H9 (cell line): Measurements from ENCODE around the gene THSD7A. TPM values are rescaled to one million over a fixed set of nuclear protein-coding genes. Genes with fewer than 3 reads are reported as not detected.

Experiments
- DNase-seq: peaks from one replicate; pipeline ENCODE4 v3.0.0-alpha.2; 2017
- H2AFZ ChIP-seq: one replicate; pipeline ENCODE4 v1.6.1; 2013; ENCODE audit warnings: mild to moderate bottlenecking, low read length, control low read depth, moderate library complexity
- H2AK5ac ChIP-seq: 2 replicates; pipeline ENCODE4 v1.6.1; 2013; ENCODE audit warnings: low read length, control low read depth, mixed read lengths; ENCODE audit not compliant: insufficient read length
- H2BK120ac ChIP-seq: one replicate; pipeline ENCODE4 v1.6.1; 2013; ENCODE audit warnings: low read depth, mild to moderate bottlenecking, low read length, control low read depth, inconsistent platforms; ENCODE audit not compliant: poor library complexity, severe bottlenecking
- H2BK12ac ChIP-seq: 2 replicates; pipeline ENCODE4 v1.6.1; 2013; ENCODE audit warnings: low read length, control low read depth, mixed read lengths, low read depth; ENCODE audit not compliant: insufficient read length
- H2BK15ac ChIP-seq: 2 replicates; pipeline ENCODE4 v1.6.1; 2013; ENCODE audit warnings: low read depth, low read length, control low read depth
- H2BK20ac ChIP-seq: one replicate; pipeline ENCODE4 v1.6.1; 2013; ENCODE audit warnings: low read depth, mild to moderate bottlenecking, low read length, control low read depth, inconsistent platforms; ENCODE audit not compliant: poor library complexity, severe bottlenecking
- H2BK5ac ChIP-seq: 2 replicates; pipeline ENCODE4 v1.6.1; 2013; ENCODE audit warnings: low read length, control low read depth, mixed read lengths; ENCODE audit not compliant: insufficient read length
- H3K14ac ChIP-seq: 2 replicates; pipeline ENCODE4 v1.6.1; 2013; ENCODE audit warnings: low read length, control low read depth; ENCODE audit not compliant: insufficient read depth
- H3K18ac ChIP-seq: 2 replicates; pipeline ENCODE4 v1.6.1; 2013; ENCODE audit warnings: low read depth, mild to moderate bottlenecking, mixed read lengths, low read length, control low read depth; ENCODE audit not compliant: insufficient read length
- H3K23ac ChIP-seq: 2 replicates; pipeline ENCODE4 v1.6.1; 2013; ENCODE audit warnings: low read length, control low read depth, mixed read lengths, low read depth; ENCODE audit not compliant: insufficient read length
- H3K23me2 ChIP-seq: 2 replicates; pipeline ENCODE4 v1.6.1; 2013; ENCODE audit warnings: low read depth, mild to moderate bottlenecking, mixed read lengths, low read length, control low read depth; ENCODE audit not compliant: insufficient read length, poor library complexity, severe bottlenecking
- H3K27ac ChIP-seq: 2 replicates; pipeline ENCODE4 v1.5.1; 2013; ENCODE audit warnings: low read length, control low read depth, mixed read lengths, low read depth; ENCODE audit not compliant: insufficient read length
- H3K27me3 ChIP-seq: 2 replicates; pipeline ENCODE4 v1.6.1; 2013; ENCODE audit warnings: low read length, control low read depth, inconsistent platforms; ENCODE audit not compliant: insufficient read depth
- H3K4ac ChIP-seq: 2 replicates; pipeline ENCODE4 v1.6.1; 2013; ENCODE audit warnings: low read depth, mild to moderate bottlenecking, control low read depth, inconsistent platforms, low read length, moderate library complexity
- H3K4me1 ChIP-seq: 2 replicates; pipeline ENCODE4 v1.6.1; 2013; ENCODE audit warnings: low read length, control low read depth, inconsistent platforms; ENCODE audit not compliant: insufficient read depth
- H3K4me2 ChIP-seq: 2 replicates; pipeline ENCODE4 v1.6.1; 2013; ENCODE audit warnings: low read length, control low read depth, mixed read lengths; ENCODE audit not compliant: insufficient read length, insufficient read depth
- H3K56ac ChIP-seq: 2 replicates; pipeline ENCODE4 v1.6.1; 2013; ENCODE audit warnings: low read depth, mild to moderate bottlenecking, mixed read lengths, low read length, control low read depth; ENCODE audit not compliant: insufficient read length
- H3K79me1 ChIP-seq: 2 replicates; pipeline ENCODE4 v1.6.1; 2013; ENCODE audit warnings: low read depth, mild to moderate bottlenecking, moderate library complexity, low read length, control low read depth, inconsistent platforms; ENCODE audit not compliant: insufficient read depth, poor library complexity, severe bottlenecking
- H3K79me2 ChIP-seq: 2 replicates; pipeline ENCODE4 v1.6.1; 2013; ENCODE audit warnings: low read length, control low read depth, inconsistent platforms; ENCODE audit not compliant: insufficient read depth
- H3K9ac ChIP-seq: 2 replicates; pipeline ENCODE4 v1.6.1; 2013; ENCODE audit warnings: low read length, control low read depth, mixed read lengths; ENCODE audit not compliant: insufficient read length; ENCODE audit errors: extremely low read depth
- H3K9me3 ChIP-seq: one replicate; pipeline ENCODE4 v1.6.1; 2013; ENCODE audit warnings: low read depth, low read length, inconsistent platforms; ENCODE audit not compliant: control insufficient read depth
- H3T11ph ChIP-seq: one replicate; pipeline ENCODE4 v1.6.1; 2013; ENCODE audit warnings: mild to moderate bottlenecking, low read length, control low read depth, inconsistent platforms
- H4K20me1 ChIP-seq: one replicate; pipeline ENCODE4 v1.6.1; 2013; ENCODE audit not compliant: control insufficient read depth, insufficient read length, insufficient read depth
- H4K5ac ChIP-seq: 2 replicates; pipeline ENCODE4 v1.6.1; 2013; ENCODE audit warnings: low read depth, mild to moderate bottlenecking, mixed read lengths, low read length, control low read depth; ENCODE audit not compliant: insufficient read length
- H4K8ac ChIP-seq: replicated peaks from 2 replicates; pipeline ENCODE4 v1.6.1; 2013; ENCODE audit warnings: low read length, control low read depth, mixed read lengths, low read depth; ENCODE audit not compliant: insufficient read length
- H4K91ac ChIP-seq: 2 replicates; pipeline ENCODE4 v1.6.1; 2013; ENCODE audit warnings: low read depth, mild to moderate bottlenecking, moderate library complexity, mixed read lengths, low read length, control low read depth; ENCODE audit not compliant: insufficient read length
- H3K27ac Mint-ChIP-seq, 3 experiments: 2 replicates in 2 of 3; 3 replicates in 1 of 3; pipeline ENCODE4 v1.8.0; 2020 to 2021; ENCODE audit warnings: mixed read lengths in 3 of 3, mild to moderate bottlenecking in 1 of 3, moderate library complexity in 1 of 3
- H3K27me3 Mint-ChIP-seq: 2 replicates; pipeline ENCODE4 v1.8.0; 2021; ENCODE audit warnings: low read depth, mild to moderate bottlenecking, moderate library complexity, mixed read lengths
- H3K36me3 Mint-ChIP-seq, 3 experiments: 2 replicates in 2 of 3; 3 replicates in 1 of 3; pipeline ENCODE4 v1.8.0; 2020 to 2021; ENCODE audit warnings: low read depth in 3 of 3, mixed read lengths in 3 of 3; ENCODE audit not compliant: insufficient read depth in 1 of 3
- H3K4me1 Mint-ChIP-seq, 2 experiments: 2 replicates each; pipeline ENCODE4 v1.8.0; 2020; ENCODE audit warnings: mixed read lengths in 2 of 2
- H3K4me3 Mint-ChIP-seq, 2 experiments: 2 replicates in 1 of 2; 3 replicates in 1 of 2; pipeline ENCODE4 v1.8.0; 2020 to 2021; ENCODE audit warnings: mild to moderate bottlenecking in 2 of 2, mixed read lengths in 2 of 2, moderate library complexity in 1 of 2
- H3K9me3 Mint-ChIP-seq, 2 experiments: 2 replicates in 1 of 2; 3 replicates in 1 of 2; pipeline ENCODE4 v1.8.0; 2020; ENCODE audit warnings: mild to moderate bottlenecking in 2 of 2, mixed read lengths in 2 of 2, moderate library complexity in 1 of 2
- CTCF ChIP-seq: fragments of 200-600 bp; sonication (generic); conservative IDR thresholded peaks from 3 replicates; pipeline ENCODE4 v1.8.0; 2021; ENCODE audit warnings: antibody characterized with exemption, mild to moderate bottlenecking
- WGBS: extraction: QIAGEN DNeasy Blood & Tissue Kit; methylation state at CpG from one replicate; pipeline ENCODE4 v1.1.7; 2013; ENCODE audit warnings: missing lambda C conversion rate, low lambda C conversion rate, mixed read lengths; ENCODE audit not compliant: insufficient read length; ENCODE audit errors: extremely low coverage; 5-methylcytosine and 5-hydroxymethylcytosine counted together
- total RNA-seq: library from RNA; stranded (reverse); gene quantifications from 2 replicates; pipeline ENCODE4 v1.2.1, GENCODE V29; 2021

Gene THSD7A
- total RNA-seq, 1 experiment from 2014 or later, result 0.42 TPM

- Histone ChIP-seq H3K27me3 (no peaks in the 10 kb centered on the region; the same call in 1 of the 2 replicates), H3K56ac (no peak overlapping the region)
- H3K27me3 Mint-ChIP-seq, result peaks cover 23% of the 10 kb centered on the region
Measured at GRCh38 chr7:11831156-11831735, 752 bp downstream of the THSD7A start.

More at GRCh38 chr7:11831156-11831735, 752 bp downstream of the THSD7A start:
- Histone ChIP-seq H2AFZ (no peak overlapping the region), H4K91ac (no peak overlapping the region), H4K20me1 (no peaks in the 10 kb centered on the region), H2BK12ac (no peak overlapping the region), H3K79me2 (no peaks in the 10 kb centered on the region), H2BK15ac (no peak overlapping the region), H3K9me3 (no peaks in the 10 kb centered on the region), H4K5ac (no peak overlapping the region), H2BK20ac (no peak overlapping the region), H3T11ph (no peak overlapping the region), H3K23ac (no peak overlapping the region), H2BK5ac (no peak overlapping the region), H3K9ac (no peak overlapping the region), H3K14ac (no peak overlapping the region), H2AK5ac (no peak overlapping the region), H3K27ac (no peak overlapping the region), H3K23me2 (peaks cover 15% of the 10 kb centered on the region), H4K8ac (no peak overlapping the region), H3K4me2 (peak overlapping the region; percentile 70), H2BK120ac (no peak overlapping the region), H3K4ac (no peak overlapping the region), H3K4me1 (no peaks in the 10 kb centered on the region), H3K18ac (no peak overlapping the region), H3K79me1 (no peaks in the 10 kb centered on the region)
- no CpG with 5 or more reads among the region's 8 CpGs for WGBS
- peaks cover 0 to 4% (median 0%) of the 10 kb centered on the region in 3 experiments; a peak in 4 of 7 replicates for H3K36me3 Mint-ChIP-seq
- no peak overlapping the region for H3K27ac Mint-ChIP-seq
- no peak for TF ChIP-seq CTCF
- no peak for DNase-seq
- peaks cover 22 to 24% of the 10 kb centered on the region in 2 experiments for H3K4me1 Mint-ChIP-seq
- H3K4me3 Mint-ChIP-seq, result peak overlapping the region; percentile 75 to 86
- H3K9me3 Mint-ChIP-seq, result peaks cover 0 to 3% of the 10 kb centered on the region in 2 experiments; a peak in 1 of 5 replicates
